MM.1S (cell line): ENCODE measurements around the gene ESRRA.

Experiments used
- CTCF ChIP-seq: fragments of 300-600 bp; sonication (generic); IDR thresholded peaks from 2 replicates; pipeline ENCODE4 v1.5.1; 2016; ENCODE audit warnings: antibody characterized with exemption, low read length, mixed read lengths
- EZH2 ChIP-seq: fragments of 300-600 bp; sonication (generic); optimal IDR thresholded peaks from 2 replicates; pipeline ENCODE3; 2017; ENCODE audit warnings: low read depth, mild to moderate bottlenecking, antibody characterized with exemption, low read length, mixed read lengths
- EZH2phosphoT487 ChIP-seq: fragments of 300-600 bp; sonication (generic); IDR thresholded peaks from 2 replicates; pipeline ENCODE4 v1.6.1; 2018; ENCODE audit warnings: antibody characterized with exemption, low read length

GRCh38 chr11:64263947-64264317, 41.4 kb upstream of the ESRRA start:
- TF ChIP-seq CTCF (no peak), EZH2 (no peak), EZH2phosphoT487 (no peak)
